ENCODE results near the gene ATP8B4.

Gene ATP8B4

DNA sequence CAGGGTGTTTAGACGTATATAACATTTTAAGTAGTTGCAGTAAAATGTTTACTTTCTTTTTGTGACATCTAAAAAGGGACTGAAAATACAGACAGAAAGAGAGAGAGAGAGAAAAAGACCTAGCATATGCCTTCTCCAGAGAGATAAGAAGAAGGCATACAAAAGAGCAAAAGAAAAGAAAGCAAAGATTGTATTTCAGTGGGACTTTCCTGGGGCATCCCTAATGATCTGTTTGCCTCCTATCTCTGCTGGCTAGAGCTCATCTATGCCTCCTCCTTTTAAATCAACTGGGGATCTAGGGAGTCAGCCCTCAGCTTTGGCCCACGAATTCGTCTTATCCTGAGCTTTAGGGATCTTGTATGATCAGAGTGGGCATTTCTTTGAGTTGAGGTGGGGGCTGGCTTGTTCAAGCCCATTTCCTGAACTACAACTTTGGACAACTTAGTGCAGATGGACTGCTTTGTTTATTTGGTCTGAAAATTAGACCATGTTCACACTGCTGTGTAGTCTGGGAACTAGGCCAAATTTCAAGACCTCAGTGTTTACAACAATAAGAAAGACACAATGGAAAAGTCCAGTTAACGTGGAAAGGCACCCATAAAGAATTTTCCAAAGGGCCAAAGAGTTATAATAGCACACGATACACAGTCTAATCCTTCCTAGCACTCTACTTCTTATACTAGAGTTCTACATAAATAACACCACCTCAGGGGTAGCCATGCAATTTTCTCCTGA lies 61.0 kb downstream of the ATP8B4 start:
- DNase-seq = peak; percentile 29

DNA sequence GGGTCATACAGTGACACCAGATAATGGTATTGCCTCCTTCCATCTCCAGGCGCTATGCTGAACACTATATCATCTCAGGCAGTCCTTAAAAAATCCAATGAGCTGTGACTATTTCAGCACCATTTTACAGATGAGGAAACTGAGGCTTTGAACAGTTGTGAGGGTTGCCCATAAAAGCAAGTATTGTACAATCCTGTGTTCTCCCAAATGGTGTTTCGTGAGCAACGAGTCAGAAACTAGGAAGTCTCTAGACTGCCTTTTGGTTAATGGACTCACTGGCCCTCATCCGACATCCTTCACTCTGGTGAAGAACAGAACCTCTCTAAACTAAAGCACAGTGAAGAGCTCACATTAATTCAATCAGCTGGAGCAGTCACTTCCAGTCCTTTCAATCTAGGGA lies 61.8 kb downstream of the ATP8B4 start:
- DNase-seq = no peak

DNA sequence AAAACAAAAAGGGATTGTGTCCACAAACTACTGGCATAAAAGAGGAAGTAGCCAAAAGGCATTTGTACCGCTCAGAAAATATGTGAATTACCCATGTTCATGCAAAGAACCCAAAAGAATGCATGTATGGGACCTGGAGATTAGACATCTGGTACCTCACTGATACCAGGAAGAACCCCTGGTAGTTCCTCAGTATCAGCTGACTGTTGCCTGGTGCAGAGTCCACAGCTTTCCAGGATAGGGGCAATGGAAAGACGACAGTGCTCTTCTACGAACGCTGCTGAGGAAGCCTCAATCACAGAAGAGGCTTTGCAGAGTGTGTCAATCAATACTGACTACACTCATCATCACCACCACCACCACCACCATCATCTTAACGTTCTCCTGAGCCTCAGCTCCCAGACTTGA lies 63.3 kb downstream of the ATP8B4 start:
- no peak for DNase-seq

DNA sequence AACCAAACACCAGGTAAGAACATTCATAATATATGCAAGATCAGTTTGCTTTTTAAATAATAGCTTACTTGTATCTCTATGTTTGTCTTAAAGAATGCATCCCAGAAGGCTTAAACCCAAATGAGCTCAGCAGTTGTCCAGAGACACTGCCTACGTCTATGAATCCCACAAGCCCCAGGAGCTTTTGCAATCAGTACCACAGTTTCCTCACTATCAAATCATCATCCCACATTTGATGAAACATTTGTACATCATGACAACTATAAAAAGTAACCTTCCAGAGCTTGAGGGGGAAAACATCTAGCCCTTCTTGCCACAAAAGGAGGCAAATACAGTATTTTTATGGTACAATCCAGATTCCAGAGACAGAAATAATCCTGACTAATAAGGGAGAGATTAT lies 63.7 kb downstream of the ATP8B4 start:
- no peak for DNase-seq

DNA sequence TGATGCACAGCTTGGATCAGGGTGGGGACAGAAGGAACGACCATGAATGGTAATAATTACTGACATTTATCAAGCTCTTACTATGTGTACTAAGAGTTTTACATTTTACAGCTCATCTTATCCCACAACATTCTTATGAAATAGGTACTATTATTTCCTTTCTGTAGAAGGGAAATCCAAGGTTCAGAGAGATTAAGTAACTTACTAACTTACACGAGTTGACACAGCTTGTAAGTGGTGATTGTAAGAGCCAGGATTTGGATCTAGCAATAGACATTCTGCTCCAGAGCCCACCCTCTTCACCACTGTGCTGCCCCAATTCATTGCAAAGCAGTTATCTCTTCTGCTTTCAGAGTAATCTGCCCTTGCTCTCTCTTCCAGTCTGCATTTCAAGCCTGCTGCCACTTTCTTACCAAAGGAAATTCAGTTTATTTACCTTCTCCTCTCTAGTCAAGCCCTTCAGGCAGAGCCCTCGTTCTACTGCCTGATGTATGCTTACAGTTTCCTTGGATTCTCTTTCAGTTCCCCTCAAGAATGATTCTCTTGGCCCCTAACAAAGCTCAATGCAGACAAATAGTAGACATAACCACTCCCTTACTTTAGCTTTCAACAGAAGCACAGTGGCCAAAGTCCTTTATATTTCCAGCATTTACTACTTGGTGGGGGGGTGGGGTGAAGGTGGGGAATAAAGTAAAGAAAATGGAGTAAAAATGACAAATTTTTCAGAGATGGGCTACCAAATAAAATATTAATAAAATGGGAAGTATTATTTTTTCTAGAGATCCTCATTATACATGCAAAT lies 65.8 kb downstream of the ATP8B4 start:
- no peak for DNase-seq

DNA sequence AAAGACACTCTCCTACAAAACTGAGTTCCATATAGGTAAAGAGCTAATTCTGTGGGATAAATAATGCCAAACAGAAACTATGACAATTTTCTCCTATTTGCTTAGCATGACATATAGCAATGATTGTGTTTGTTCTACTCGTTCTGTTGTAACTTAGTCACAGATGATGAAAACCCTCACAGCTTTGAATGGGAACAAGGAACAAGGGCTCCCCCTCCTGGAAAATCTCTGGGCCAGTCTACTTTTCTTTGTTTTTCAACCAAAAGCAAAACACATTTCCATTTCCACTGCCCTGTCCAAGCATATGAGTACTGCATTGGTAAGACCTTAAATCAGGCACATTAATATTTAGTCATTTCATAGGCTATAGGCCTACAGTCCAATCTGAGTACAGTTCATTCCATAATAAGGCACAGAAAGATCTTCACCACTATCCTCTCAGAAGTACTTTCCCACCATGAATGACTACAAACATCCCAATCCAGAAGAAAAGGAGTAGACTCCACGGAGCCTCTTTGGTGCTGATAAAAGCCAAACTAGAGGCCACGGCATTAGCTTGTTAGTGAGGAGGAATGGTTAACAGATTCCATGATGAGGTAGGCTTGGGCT lies 67.1 kb downstream of the ATP8B4 start:
- peak; percentile 7 for DNase-seq

DNA sequence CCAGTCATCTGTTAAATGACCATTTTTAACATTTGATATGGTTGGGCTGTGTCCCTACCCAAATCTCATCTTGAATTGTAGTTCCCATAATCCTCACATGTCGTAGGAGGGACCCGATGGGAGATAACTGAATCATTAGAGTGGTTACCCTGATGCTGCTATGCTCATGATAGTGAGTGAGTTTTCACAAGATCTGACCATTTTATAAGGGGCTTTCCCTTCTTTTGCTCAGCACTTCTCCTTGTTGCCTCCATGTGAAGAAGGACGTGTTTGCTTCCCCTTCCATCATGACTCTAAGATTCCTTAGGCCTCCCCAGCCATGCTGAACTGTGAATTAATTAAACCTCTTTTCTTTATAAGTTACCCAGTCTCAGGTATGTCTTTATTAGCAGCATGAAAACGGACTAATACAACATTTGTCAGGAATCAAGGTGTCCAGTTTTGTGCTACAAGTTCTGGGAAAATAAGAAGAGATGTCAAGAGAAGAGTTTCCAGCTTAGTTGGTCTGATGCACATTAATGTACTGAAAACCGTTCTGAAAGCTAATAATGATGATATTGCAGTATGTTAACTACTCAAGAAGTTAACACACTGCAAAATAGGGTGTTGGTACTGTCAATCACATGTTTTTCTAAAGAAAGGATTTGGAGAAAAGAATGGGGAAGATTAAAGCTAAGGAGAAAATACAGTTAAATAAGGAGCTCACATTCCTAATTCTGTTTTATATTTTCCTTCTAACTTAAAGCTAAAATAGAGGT lies 67.9 kb downstream of the ATP8B4 start:
- no peak for DNase-seq

DNA sequence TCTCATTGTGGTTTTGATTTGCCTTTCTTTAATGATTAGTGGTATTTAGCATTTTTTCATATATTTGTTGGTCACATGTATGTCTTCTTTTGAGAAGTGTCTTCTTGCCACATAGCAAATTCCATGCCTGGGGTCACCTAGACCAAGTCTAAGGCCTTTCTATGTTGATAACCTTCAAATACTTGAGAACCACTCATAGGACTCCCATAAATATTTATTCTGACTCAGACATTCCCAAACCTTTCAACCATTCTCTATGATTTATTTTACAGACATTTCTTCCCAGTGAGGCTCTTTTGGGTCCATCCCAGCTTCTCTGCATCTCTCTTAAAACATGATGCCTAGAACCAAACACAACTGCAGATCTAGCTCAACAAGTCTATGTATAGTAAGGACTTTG lies 69.2 kb downstream of the ATP8B4 start:
- DNase-seq = no peak

DNA sequence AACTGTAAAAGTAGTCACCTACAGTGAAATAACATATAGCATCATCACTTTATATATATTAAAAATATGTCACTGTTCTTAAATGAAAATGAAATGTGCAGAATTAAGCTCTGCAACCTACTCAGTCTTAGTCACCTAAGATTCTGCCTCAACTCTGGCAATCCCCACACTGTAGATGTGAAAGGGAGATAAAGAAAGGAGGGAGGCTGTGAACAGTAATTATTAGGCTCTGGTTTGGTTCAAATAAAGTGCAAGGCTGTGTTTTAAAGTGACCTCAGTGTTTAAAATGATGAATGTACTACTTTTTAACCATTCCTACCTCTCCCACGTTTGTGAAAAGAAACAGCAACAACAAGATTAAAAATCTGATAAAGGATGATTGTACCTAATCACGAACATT lies 72.2 kb downstream of the ATP8B4 start:
- no peak for DNase-seq

DNA sequence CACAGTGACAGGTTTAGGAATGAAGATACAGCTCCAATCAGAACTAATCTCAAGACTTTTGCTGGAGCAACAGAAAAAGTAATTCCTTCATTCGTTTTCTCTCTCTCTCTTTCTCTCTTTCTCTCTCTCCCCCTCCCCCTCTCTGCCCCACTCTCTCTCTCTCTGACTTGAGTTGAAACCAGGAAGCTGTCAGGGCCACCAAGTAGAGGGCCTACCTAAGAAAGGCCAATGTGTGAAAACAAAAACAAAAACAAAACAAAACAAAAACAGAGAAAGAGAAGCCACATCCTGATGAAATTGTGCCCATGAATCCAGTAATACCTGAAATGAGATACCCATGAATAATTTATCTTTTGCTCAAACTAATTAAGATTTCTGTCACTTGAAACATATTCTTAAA lies 72.9 kb downstream of the ATP8B4 start:
- DNase-seq = no peak

DNA sequence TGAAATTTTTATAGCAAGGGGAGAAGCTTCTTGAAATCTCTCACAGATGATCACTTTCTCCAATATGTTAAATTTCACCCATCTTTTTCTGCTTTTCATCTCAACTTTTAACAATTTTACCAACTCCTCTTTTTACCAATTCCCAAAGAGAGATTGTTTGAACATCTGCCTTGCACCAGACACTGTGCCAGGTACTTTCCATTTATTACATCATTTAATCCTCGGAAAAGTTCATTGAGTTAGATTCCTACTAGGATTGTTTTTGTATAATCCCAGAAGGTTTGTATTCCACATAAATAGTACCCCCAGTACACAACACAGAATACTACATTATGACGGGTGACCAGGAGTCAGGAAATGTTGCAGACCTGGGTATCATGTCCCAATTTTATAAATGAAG lies 74.1 kb downstream of the ATP8B4 start:
- no peak for DNase-seq

DNA sequence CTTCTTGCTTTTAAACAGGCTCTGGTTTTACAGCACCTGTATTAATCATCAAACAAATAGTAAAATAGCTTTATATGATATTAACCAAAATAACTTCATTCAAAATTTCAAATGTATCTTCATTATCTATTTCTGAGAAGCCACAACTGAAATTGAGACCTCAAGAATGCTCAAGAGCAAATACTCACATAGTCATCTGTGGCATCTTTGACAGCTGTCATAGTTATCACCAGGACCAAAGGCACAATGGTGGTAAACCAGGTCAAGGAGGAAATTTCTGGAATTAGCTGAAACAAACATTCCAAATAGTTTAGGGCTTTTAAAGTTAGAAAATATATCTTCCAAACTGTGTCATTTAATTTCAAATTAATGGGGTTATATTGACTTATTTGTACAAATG lies 74.6 kb downstream of the ATP8B4 start:
- DNase-seq = no peak

DNA sequence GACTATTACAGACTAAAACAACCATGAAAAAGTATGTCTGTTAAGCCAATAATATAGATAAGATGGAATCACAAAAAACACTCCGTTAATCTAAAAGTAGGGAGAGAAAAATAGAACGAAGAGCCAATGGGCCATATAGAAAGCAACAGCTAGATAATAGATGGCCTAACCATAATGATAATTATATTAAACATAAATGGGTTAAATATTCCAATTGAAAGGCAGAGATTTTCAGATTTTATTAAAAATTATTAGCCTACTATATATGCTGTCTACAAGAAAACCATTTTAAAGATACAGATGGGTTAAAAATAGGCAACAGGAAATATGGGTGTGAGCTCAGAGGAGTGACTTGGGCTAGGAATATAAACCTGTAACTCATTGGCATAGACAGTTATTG lies 76.3 kb downstream of the ATP8B4 start:
- DNase-seq = no peak

DNA sequence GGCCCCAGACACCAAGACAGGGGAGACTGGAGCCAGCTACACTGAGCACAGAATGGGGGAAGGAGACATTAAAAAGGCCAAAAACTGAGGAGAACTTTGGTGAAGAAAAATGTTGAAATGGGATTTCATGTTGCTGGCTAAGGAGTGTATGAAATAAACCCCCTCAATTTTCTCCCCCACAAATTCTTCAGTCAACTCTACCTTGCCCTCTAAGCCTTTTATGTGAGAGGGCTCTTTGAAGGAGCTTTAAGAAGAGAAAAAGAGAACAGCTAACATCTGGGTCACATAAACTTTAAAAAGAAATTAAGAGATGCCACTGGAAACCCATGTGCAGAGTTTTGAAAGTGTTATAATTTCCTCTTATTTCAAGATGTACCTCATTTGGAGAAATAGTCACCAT lies 88.6 kb downstream of the ATP8B4 start:
- no peak for DNase-seq

DNA sequence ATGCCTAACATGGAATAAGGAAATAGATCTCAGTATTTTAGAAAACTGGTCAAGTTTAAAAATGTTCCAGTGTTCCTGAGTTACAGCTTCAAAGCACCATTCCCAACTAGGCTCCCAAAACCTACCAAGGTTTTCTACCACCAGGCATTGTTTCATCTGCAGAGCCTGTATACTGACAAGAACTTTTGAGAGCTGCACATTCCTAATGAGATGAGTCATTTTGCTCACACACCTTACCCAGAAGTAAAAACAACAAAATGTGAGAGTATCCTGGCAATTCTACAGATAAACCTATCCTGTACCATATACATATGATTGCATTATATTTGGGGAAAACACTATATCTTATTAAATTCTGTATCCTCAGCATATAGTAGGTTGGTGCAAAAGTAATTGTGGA lies 90.7 kb downstream of the ATP8B4 start:
- no peak for DNase-seq

DNA sequence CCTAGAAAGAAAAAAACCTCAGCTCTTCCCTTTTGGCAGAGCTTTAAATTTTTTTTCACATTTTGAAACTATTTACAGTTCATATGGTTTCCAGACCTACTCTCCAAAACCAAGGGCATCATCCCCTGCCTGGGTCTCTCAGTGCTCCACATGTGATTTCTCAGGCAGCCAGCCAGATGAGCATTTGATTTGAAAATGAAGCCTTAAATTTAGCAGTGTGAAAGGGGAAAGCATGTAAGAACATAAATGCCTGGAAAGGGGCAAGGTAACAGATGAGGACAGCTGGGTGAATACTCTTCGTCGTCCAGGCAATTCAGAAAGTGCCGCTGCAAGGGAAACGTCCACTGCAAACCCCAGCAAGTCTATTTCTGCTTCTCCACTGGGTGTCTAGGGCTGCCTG lies 94.8 kb downstream of the ATP8B4 start:
- DNase-seq = no peak

DNA sequence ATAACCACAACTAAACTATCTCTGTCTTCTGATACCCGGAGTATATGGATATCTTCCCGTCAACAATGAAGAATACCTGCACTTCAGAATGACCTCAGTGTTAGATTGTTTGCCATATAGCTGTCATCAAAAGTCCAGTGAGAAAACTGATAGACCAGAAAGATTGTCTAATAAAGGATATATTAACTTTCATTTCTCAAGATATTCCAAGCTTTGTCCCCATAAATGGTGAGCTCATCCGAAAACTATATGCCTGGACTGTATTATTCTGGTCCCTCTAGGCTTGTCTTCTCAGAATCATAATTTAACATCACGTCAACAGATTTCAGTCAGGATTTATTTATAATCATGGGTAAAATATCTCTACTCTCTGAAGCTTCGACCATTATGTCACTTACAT lies 100.5 kb downstream of the ATP8B4 start:
- DNase-seq = no peak

DNA sequence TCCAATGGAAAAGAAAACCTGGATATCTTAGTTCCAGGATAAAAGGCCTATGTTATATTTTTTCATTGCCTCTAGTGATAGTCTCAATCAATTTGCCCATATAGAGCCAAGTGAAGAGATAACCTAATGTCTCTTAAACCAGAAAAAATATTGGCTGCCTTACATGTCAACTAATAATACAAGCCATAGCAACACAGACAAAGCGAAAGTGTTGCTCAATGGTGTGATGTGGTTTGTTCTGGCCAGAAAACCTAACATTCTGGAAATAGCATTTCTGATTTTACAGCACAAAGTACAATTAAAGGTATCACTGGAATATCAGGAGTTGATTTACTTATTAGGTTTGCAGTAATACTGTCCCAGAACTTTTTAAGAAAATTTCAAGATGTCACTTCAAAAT lies 101.5 kb downstream of the ATP8B4 start:
- DNase-seq = no peak

DNA sequence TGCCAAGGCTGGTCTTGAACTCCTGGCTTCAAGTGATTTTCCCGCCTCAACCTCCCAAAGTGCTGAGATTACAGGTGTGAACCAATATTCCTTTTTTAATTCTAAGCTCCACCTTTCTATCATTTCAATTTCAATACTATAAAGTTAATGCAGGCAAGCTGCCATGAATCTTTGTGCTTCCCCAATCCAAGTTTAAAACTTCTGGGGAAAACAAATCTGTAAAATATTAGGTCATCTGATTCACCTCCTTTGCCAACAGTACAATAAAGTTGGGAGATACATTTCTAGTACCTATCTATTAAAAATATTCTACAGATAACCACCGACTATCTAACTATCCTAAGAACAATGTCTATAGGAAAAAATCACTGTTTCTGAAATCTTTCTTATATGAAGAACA lies 102.1 kb downstream of the ATP8B4 start:
- DNase-seq = no peak

DNA sequence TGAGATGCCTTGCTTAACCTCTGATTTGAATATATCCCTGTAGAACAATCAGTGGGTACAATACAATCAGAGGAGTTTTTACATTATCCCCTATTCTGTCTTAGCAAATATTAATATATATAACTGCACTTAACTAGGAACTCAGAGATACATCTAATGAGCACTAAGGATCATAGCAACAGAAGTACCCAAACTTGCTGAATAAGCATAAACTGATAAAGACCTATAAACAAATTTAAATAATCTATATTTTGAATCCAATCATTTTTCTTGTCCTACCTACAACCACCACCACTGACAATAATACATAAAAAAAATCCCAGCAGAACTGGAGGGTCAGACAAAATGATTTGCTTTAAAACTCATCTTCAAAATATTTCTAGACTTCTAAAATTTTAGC lies 106.2 kb downstream of the ATP8B4 start:
- no peak for DNase-seq

DNA sequence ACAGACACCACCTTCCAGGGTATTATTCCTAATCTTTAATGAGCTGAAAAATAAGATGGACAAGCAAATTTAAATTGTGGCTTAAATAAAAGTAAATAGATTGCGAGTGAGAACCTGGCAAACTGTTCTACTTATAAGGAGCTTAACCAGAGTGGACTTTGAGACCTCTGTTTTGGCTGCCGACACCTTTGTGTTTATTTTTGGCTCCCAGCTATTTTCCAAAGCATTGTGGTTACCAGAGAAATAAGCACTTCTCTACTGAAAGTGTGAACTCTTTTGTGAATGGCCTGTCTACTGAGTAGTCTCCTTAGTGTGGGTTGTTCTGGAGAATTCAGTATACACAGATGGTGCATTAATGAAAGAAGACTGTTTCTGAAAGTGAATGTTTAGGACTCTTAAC lies 109.4 kb downstream of the ATP8B4 start:
- DNase-seq = no peak

DNA sequence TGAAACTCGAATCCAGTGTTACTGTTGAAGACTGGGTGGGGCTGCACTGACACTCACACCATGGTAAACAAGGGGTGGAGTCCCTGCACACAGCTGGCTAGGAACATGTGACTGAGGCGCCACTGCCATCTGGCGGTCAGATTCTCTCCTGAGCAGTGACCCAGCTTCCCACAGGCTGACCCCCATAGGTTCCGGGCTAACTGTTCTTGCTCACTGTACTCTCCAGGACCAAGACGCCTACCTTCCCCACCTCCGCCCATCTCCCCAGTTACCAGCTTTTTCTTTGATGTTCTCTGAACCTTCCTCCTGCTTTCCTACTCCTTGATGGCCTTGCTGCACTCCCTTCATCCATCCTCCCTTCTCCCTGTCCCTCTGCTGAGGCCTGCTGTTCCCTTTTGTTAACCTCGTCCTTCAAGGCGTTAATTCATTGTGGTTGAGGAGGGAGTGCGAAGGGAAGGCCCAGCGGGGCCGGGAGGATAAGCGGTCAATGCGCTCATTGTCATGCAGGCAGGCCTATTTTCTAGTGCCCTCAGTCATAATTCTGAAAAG lies 115.2 kb downstream of the ATP8B4 start:
- peak; percentile 35 for DNase-seq

DNA sequence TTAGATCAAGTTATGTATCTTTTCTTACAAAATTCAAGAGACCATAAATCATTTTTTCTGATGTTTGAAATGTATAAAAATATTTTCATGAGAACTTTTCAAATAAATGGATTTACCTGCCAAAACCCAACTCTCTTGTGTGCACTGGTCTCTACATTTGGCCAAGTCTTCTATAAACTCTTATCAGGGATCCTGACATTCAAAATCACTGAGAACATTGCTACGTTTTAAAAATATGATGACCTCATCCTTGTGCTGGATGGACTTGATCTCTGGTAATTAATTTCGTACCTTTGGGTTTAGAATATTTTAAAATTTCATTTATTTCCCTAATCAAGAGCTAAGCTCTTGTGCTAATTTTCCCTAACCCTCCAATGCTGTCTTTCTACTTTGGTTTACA lies 127.4 kb downstream of the ATP8B4 start:
- no peak for DNase-seq

Data from DMS153 (cell line).